GM18870 (cell line): ENCODE measurements around the gene TBC1D23.
"Not testable (repeated sequence)": the region's sequence is repeated elsewhere in the genome, so short reads cannot be mapped to it uniquely, and the experiment has no call there.

Source experiments
- ATAC-seq: cut with Tn5 transposase; IDR thresholded peaks from one replicate; pipeline ENCODE4 v1.9.1; 2021; ENCODE audit warnings: moderate library complexity; ENCODE audit not compliant: unreplicated experiment

The TBC1D23 gene

GRCh38 chr3:100254168-100254777, 6.5 kb upstream of the TBC1D23 start:
- ATAC-seq, result no peak

- no peak for ATAC-seq
Observed at GRCh38 chr3:100256731-100257151, 4.1 kb upstream of the TBC1D23 start.

DNA sequence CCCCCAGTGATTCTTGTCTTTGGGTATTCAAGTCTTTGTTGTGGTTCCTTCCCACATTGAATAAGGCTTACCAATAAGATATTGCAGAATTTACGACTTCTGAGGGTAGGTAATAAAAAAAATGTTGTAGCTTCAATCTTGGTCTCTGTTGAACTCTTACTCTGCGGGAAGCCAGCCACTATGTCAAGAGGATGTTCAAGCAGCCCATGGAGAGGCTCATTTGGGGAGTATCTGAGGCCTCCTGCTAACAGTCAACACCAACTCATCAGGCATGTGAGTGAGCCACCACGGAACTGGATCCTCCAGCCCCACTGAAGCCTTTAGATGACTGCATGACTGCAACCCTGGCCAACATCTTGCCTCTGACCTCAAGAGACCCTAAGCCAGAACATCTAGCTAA, 3.2 kb upstream of the TBC1D23 start:
- no peak for ATAC-seq

- no peak for ATAC-seq
Observed at GRCh38 chr3:100260081-100260684, 609 bp upstream of the TBC1D23 start.

DNA sequence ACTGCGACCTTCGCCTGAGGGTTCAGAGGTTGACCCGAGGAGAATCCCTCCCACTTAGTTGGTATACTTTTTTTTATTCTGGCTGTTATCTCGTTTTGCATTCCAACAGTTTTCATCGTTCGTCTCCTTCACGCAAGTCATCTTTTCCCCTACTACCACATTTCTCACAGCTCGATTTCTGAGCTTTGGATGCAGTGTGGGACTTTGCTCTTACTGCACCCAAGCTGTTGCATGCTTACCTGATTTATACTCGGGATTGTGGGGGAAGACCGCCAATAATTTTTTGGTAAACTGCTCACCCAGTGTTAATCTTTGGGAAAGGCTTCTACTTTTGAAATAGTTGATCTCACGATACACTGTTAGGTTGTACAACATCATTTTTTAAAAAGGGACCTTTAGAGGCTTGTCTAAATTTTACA, 702 bp downstream of the TBC1D23 start:
- no peak for ATAC-seq

GRCh38 chr3:100262925-100263324, 2.1 kb downstream of the TBC1D23 start:
- not testable (repeated sequence) for ATAC-seq

GRCh38 chr3:100263583-100263982, 2.8 kb downstream of the TBC1D23 start:
- no peak for ATAC-seq

DNA sequence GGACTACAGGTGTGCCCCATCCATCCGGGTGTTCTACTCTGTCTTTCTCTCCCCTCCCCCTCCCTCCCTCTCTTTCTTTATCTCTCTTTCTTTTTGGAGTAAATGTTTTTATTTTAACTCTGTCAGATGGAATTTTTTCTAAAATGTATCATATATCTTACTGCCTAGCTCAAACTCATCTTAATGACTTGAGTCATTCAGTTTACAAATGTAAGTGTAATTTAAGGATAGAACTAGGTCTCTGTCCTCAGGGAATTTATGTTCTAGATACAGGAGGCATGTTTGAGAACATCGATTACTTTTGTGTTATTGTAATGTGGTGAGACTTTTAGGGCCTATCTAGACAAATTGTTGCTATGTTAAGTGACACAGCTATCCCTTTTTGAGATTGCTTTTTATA, 3.5 kb downstream of the TBC1D23 start:
- no peak for ATAC-seq

DNA sequence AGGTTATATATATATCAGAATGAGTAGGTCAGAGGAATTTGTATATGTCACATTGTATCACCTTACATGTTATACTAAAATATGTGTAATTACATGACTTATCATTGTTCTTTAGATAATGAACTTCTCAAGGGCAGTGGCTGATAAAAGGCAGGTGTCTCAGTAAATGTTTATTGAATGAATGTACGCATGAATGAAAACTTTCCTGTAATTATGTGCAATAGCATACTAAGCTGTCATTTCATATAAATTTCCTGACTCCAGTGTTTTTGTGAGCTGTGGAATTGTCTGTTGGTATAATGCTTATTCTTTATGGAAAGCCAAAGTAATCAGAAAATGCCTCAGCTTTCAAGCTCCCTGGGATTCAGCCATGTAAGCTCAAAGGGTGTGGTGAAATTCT, 4.2 kb downstream of the TBC1D23 start:
- ATAC-seq, result no peak

- ATAC-seq, result no peak
Observed at GRCh38 chr3:100266531-100266930, 5.7 kb downstream of the TBC1D23 start.

DNA sequence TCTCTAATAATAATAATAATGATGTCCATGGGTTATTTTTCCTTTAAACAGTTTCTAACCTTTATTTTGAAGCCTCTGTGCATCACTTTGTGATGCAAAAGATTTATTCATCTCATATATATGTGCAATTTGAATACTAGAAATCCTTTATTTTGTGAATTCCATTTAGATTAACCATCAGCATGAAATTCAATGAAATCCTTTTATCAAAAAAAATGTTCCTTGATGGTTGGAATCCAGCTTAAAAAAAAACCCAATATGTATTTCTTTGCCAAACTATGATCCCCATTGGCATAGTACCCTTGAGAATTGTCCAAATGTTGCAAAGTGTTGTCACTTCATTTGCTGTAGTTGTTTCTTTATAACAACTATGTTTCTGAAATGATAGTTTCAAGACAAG, 7.4 kb downstream of the TBC1D23 start:
- ATAC-seq, result no peak

- no peak for ATAC-seq
Observed at GRCh38 chr3:100269001-100269400, 8.2 kb downstream of the TBC1D23 start.

GRCh38 chr3:100269410-100270214, 8.8 kb downstream of the TBC1D23 start:
- ATAC-seq, result no peak

GRCh38 chr3:100270215-100270583, 9.4 kb downstream of the TBC1D23 start:
- ATAC-seq, result no peak

DNA sequence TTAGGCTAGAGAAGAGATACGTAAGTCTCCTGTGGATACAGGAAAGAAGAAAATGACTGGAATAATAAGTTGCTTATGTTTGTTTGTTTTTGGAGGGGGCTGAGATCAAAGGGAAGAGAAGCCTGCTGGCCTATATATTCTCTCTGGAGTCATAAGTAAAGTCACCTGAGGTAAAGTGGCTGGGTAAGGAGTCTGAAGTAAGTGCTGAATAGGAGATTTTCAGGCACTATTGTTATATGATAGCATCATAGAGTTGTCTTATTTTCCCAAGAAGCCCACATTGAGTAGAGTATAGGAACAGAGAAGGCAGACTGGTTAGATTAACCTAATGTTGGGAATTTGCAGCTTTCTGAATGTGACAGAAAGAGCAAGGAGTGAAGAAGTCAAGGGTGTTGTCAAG, 10.7 kb downstream of the TBC1D23 start:
- no peak for ATAC-seq

DNA sequence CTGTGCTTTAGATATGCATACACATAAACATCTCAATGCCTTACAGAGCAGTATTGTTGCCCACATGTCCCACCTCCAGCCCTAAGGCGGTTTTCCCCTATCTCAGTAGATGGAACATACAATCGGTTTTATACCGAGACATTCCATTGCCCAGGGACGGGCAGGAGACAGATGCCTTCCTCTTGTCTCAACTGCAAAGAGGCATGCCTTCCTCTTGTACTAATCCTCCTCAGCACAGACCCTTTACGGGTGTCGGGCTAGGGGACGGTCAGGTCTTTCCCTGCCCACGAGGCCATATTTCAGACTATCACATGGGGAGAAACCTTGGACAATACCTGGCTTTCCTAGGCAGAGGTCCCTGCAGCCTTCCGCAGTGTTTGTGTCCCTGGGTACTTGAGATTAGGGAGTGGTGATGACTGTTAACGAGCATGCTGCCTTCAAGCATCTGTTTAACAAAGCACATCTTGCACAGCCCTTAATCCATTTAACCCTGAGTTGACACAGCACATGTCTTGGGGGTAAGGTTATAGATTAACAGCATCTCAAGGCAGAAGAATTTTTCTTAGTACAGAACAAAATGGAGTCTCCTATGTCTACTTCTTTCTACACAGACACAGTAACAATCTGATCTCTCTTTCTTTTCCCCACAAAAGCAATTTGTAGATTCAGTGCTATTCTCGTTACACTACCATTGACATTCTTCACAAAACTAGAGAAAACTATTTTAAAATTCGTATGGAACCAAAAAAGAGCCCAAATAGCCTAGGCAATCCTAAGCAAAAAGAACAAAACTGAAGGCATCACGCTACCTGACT, 12.2 kb downstream of the TBC1D23 start:
- ATAC-seq, result not testable (repeated sequence)

DNA sequence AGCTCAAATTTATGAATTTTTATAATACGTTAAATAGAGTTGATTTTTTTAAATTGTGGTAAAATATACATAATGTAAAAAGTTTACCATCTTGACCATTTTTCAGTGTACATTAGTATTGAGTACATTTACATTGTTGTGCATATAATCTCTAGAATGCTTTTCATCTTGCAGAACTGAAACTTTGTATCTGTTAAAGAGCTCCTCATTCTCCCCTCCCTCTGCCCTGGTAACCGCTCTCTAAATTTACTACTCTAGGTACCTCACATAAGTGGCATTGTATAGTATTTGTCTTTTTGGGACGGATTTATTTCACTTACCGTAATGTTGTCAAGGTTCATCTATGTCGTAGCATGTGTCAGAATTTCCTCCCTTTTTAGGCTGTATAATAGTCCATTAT, 13.6 kb downstream of the TBC1D23 start:
- ATAC-seq, result no peak

DNA sequence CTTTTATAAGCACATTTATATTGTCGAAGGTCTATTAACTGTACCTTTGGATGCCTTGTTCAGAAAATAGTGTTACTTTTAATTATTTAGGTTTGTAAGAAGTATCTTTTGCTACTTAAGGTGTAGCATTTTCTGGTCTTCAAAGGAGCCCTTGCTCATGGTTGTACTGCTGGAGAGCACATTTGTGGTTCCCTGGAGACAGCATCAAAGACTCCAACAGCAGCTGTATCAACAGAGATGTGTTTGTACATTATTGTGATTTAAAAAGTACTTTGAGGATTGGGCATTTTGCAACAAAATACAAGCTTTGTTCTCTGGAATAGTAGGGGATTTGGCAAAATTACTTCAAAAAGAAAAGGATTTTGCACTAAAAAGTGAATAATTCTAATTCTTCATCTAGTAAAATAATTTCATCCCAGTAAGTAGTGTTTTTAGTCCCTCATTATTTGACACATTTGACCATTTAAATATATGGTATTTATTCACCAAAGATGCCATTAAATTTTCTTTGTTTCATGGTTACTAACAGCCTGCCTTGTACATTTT, 16.5 kb downstream of the TBC1D23 start:
- no peak for ATAC-seq

- ATAC-seq, result no peak
Observed at GRCh38 chr3:100278910-100279309, 18.1 kb downstream of the TBC1D23 start.

GRCh38 chr3:100288288-100288894, 27.6 kb downstream of the TBC1D23 start:
- ATAC-seq, result no peak

DNA sequence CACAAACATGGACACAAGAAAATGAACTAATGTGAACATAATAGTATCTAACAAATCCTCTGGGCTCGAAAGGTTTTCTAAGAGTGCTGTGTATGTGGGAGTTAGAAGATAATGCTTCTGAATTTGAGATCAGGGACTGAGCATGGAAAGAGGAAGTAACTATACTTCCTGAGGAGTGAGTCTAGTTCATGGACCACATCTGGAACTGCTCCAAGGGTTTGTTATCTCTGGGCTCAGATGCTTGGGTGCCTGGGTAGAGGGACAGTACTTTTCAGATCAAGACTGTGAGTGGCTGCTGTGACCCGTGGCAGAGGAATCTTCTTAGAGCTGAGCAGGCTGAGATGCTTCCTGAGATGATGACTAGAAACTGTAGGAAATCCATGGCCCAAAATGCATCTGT, 28.5 kb downstream of the TBC1D23 start:
- no peak for ATAC-seq
